ENCODE measurements around the gene FLCN. TPM values are rescaled to one million over a fixed set of nuclear protein-coding genes. Genes with fewer than 3 reads are reported as not detected.
"Not testable (repeated sequence)": the region's sequence is repeated elsewhere in the genome, so short reads cannot be mapped to it uniquely, and the experiment has no call there.

Gene FLCN
- total RNA-seq, 1 experiment from 2014 or later, result 35.3 TPM

DNA sequence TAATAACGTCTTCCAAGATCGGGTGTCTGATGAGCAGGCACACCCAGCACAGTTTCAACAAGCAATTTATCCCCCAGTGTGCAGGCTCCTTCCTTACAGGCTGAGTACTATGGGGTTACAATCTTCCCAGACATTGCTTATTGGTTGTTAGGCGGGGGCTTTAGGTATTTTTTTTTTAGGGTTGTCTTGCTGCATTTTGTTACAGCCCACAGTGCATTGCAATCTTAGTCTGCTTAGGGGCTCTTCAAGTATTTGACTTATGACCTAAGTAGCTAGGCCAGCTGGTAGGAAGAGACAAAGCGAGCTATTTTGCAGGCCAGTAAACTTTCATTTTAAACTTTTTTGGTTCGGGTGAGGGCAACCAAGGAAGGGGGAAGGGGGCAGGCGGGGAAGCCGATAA is 36.7 kb downstream of the FLCN start:
- Mint-ChIP-seq H3K4me1 (ENCODE audit: low read depth, unreplicated experiment) (no peaks in the 10 kb centered on the region), H3K9me3 (ENCODE audit: low read depth, unreplicated experiment) (no peaks in the 10 kb centered on the region), H3K36me3 (ENCODE audit: insufficient read depth, unreplicated experiment) (peaks cover 20% of the 10 kb centered on the region), H3K27me3 (ENCODE audit: unreplicated experiment) (no peaks in the 10 kb centered on the region), H3K4me3 (ENCODE audit: low read depth, unreplicated experiment) (no peak overlapping the region), H3K27ac (ENCODE audit: unreplicated experiment) (no peak overlapping the region)
- intact Hi-C loops (cut with micrococcal nuclease; ENCODE audit: unreplicated experiment), result no loop called here
- TF ChIP-seq, protein P1, sequence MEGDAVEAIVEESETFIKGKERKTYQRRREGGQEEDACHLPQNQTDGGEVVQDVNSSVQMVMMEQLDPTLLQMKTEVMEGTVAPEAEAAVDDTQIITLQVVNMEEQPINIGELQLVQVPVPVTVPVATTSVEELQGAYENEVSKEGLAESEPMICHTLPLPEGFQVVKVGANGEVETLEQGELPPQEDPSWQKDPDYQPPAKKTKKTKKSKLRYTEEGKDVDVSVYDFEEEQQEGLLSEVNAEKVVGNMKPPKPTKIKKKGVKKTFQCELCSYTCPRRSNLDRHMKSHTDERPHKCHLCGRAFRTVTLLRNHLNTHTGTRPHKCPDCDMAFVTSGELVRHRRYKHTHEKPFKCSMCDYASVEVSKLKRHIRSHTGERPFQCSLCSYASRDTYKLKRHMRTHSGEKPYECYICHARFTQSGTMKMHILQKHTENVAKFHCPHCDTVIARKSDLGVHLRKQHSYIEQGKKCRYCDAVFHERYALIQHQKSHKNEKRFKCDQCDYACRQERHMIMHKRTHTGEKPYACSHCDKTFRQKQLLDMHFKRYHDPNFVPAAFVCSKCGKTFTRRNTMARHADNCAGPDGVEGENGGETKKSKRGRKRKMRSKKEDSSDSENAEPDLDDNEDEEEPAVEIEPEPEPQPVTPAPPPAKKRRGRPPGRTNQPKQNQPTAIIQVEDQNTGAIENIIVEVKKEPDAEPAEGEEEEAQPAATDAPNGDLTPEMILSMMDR (IDR thresholded peaks at IDR 0.05; ENCODE audit: unreplicated experiment), result no peak
- BruUV-seq (replicated peaks), result no TSS peak
- DNase-seq, result no peak
- CTCF ChIA-PET, result no interaction called here

DNA sequence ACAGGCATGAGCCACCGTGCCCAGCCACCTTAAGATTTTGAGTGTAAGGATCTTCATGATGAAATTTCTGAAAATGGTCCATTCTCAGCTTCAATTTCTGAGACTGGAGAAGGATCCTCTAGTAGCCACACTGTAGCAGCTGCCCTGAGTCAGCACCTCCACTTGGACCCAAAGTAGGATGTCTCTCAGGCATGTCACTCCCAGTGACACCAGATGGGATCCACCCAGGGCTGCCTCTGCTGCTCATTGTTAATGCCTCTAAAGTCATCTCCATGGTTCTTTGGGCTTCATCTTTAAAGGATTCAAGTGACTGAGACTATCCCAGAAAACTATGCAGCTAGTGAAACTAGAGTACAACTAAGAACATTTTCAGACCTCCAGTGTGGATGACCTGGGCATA is 38.7 kb downstream of the FLCN start:
- Mint-ChIP-seq H3K27ac (ENCODE audit: unreplicated experiment) (no peak overlapping the region), H3K4me1 (ENCODE audit: low read depth, unreplicated experiment) (no peaks in the 10 kb centered on the region), H3K36me3 (ENCODE audit: insufficient read depth, unreplicated experiment) (peaks cover 11% of the 10 kb centered on the region), H3K9me3 (ENCODE audit: low read depth, unreplicated experiment) (no peaks in the 10 kb centered on the region), H3K4me3 (ENCODE audit: low read depth, unreplicated experiment) (no peak overlapping the region), H3K27me3 (ENCODE audit: unreplicated experiment) (no peaks in the 10 kb centered on the region)
- TF ChIP-seq, protein P1 (IDR thresholded peaks at IDR 0.05; ENCODE audit: unreplicated experiment), result no peak
- BruUV-seq (replicated peaks), result no TSS peak
- CTCF ChIA-PET, result no interaction called here
- intact Hi-C loops (cut with micrococcal nuclease; ENCODE audit: unreplicated experiment), result no loop called here
- DNase-seq, result no peak

DNA sequence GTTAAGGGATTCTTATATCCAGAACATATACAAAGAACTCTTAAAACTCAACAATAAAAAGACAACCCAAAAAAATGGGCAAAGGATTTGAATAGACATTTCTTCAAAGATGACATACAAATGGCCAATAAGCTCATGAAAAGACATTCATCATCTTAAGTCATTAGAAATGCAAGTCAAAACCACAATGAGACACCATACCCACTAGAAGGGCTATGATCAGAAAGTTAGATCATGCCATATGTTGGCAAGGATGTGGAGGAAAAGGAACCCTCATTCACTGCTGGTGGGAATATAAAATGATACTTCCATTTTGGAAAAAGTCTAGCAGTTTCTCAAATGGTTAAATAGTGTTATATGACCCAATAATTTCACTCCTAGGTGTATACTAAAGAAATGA is 40.2 kb downstream of the FLCN start:
- TF ChIP-seq, protein P1 (IDR thresholded peaks at IDR 0.05; ENCODE audit: unreplicated experiment), result no peak
- intact Hi-C loops (cut with micrococcal nuclease; ENCODE audit: unreplicated experiment), result no loop called here
- no peaks in the 10 kb centered on the region for H3K27me3 Mint-ChIP-seq (ENCODE audit: unreplicated experiment)
- CTCF ChIA-PET, result no interaction called here
- no peak overlapping the region for H3K4me3 Mint-ChIP-seq (ENCODE audit: low read depth, unreplicated experiment)
- no peaks in the 10 kb centered on the region for H3K9me3 Mint-ChIP-seq (ENCODE audit: low read depth, unreplicated experiment)
- no TSS peak for BruUV-seq (replicated peaks)
- H3K27ac Mint-ChIP-seq (ENCODE audit: unreplicated experiment), result no peak overlapping the region
- no peak for DNase-seq
- H3K4me1 Mint-ChIP-seq (ENCODE audit: low read depth, unreplicated experiment), result no peaks in the 10 kb centered on the region
- H3K36me3 Mint-ChIP-seq (ENCODE audit: insufficient read depth, unreplicated experiment), result peaks cover 6% of the 10 kb centered on the region

DNA sequence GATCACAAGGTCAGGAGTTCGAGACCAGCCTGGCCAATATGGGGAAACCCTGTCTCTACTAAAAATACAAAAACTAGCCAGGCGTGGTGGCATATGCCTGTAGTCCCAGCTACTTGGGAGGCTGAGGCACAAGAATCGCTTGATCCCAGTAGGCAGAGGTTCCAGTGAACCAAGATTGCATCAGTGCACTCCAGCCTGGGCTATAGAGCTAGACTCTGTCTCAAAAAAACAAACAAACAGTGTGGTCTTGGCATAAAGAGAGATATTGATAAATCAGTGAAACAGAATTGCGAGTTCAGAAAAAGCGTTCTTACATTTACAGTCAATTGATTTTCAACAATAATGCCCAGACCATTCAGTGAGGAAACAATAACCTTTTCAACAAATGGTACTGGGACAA is 41.5 kb downstream of the FLCN start:
- CTCF ChIA-PET, result interaction anchor here (0.7 kb wide), 1 partner anchor 49 kb away, joined by 6 read pairs; no protein-coding TSS in a partner anchor
- intact Hi-C loops (cut with micrococcal nuclease; ENCODE audit: unreplicated experiment); H3K9me3 Mint-ChIP-seq (ENCODE audit: low read depth, unreplicated experiment); H3K27ac Mint-ChIP-seq (ENCODE audit: unreplicated experiment); H3K4me3 Mint-ChIP-seq (ENCODE audit: low read depth, unreplicated experiment); H3K4me1 Mint-ChIP-seq (ENCODE audit: low read depth, unreplicated experiment); H3K27me3 Mint-ChIP-seq (ENCODE audit: unreplicated experiment); H3K36me3 Mint-ChIP-seq (ENCODE audit: insufficient read depth, unreplicated experiment); DNase-seq; BruUV-seq (replicated peaks): not testable (repeated sequence)

DNA sequence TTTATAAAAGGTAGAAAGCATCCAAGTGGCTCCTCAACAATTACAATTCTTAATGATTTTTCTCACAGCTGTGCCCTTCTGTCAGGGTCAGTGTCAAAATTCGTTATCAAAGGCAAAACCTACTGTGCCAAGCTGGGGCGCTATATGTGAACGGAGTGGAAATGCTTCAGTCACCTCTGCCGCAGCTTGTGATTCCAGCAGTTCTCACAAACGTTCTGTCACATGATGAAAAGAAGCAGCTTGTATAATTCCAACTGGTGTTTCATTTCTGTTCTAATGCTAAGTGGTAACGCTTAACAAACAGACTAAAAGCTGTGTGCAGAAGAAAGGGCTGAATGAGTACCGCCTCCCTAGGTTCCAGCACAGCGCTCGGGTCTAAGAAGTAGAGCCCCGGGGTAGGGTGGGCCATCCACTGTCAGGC is 45.0 kb downstream of the FLCN start:
- intact Hi-C loops (cut with micrococcal nuclease; ENCODE audit: unreplicated experiment), result no loop called here

More for the DNA sequence above, 45.0 kb downstream of the FLCN start:
- H3K4me3 Mint-ChIP-seq (ENCODE audit: low read depth, unreplicated experiment), result no peak overlapping the region
- no TSS peak for BruUV-seq (replicated peaks)
- H3K27ac Mint-ChIP-seq (ENCODE audit: unreplicated experiment), result no peak overlapping the region
- peaks cover 14% of the 10 kb centered on the region for H3K36me3 Mint-ChIP-seq (ENCODE audit: insufficient read depth, unreplicated experiment)
- no peak for DNase-seq
- TF ChIP-seq, protein P1 (IDR thresholded peaks at IDR 0.05; ENCODE audit: unreplicated experiment), result no peak
- H3K4me1 Mint-ChIP-seq (ENCODE audit: low read depth, unreplicated experiment), result no peaks in the 10 kb centered on the region
- no peaks in the 10 kb centered on the region for H3K27me3 Mint-ChIP-seq (ENCODE audit: unreplicated experiment)
- CTCF ChIA-PET, result no interaction called here
- H3K9me3 Mint-ChIP-seq (ENCODE audit: low read depth, unreplicated experiment), result no peaks in the 10 kb centered on the region

All from Calu3 (cell line).